Lower lobe of right lung (tissue), 2 donors: ENCODE data around the gene TMEM81. TPM values are rescaled to one million over a fixed set of nuclear protein-coding genes. Genes with fewer than 3 reads are reported as not detected.

ENCODE experiments used
- ATAC-seq, 2 donors: fragments of 200-7000 bp; cut with Tn5 transposase; one replicate each; pipeline ENCODE4 v1.9.1; 2020 to 2022; ENCODE audit warnings: mild to moderate bottlenecking in 2 of 2, moderate library complexity in 2 of 2
- DNase-seq: peaks from one replicate; pipeline ENCODE4 v3.0.0-alpha.2; 2020
- H3K27ac ChIP-seq: fragments of 200-600 bp; one replicate; pipeline ENCODE4 v1.8.0; 2022
- H3K27me3 ChIP-seq: fragments of 200-600 bp; one replicate; pipeline ENCODE4 v1.8.0; 2022; ENCODE audit warnings: low read depth
- H3K36me3 ChIP-seq: fragments of 200-600 bp; one replicate; pipeline ENCODE4 v1.8.0; 2022; ENCODE audit warnings: mild to moderate bottlenecking
- H3K4me1 ChIP-seq: fragments of 200-600 bp; one replicate; pipeline ENCODE4 v1.8.0; 2022
- H3K4me3 ChIP-seq: fragments of 200-600 bp; one replicate; pipeline ENCODE4 v1.8.0; 2022; ENCODE audit warnings: mild to moderate bottlenecking
- H3K9me3 ChIP-seq: fragments of 200-600 bp; one replicate; pipeline ENCODE4 v1.8.0; 2022
- intact Hi-C: fragments of 100-400 bp; cut with DNase I; formaldehyde crosslinking; loops from one replicate; pipeline ENCODE4 v1.11.0; 2022
- total RNA-seq: library from RNA; stranded (reverse); fragmentation: NEBNext Ultra II Directional; extraction: Animal tissue kit (Norgen Biotek cat#: 25700); gene quantifications from one replicate; pipeline ENCODE4 v1.2.1, GENCODE V29; 2021
- TF ChIP-seq, protein P1 (sequence below): fragments of 200-600 bp; IDR thresholded peaks from one replicate; pipeline ENCODE4 v1.8.0; 2022; ENCODE audit warnings: antibody characterized with exemption, mild to moderate bottlenecking
- donor health status: DM: no; HTN: yes; CAD: no; lungs with severe emphysema.

Gene TMEM81
- total RNA-seq, 1 donor from 2014 or later, result 4.1 TPM

DNA sequence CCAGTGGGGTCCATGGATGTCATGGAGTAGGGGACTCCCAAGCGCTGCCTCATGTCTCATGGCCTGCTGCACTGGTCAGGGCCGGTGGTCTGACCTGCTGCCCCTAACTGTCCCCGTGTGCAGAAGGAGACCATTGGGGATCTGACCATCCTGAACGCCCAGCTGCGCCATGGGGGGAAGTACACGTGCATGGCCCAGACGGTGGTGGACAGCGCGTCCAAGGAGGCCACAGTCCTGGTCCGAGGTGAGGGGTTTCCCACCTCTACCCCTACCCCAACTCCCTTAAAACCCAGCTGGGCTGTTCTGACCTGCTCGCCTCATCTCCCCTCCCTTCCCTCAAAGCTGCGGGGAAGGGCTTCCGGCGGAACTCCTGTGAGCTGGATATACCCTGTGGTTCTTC is 18.6 kb downstream of the TMEM81 start:
- H3K9me3 ChIP-seq, result no peaks in the 10 kb centered on the region
- no peaks in the 10 kb centered on the region for H3K4me1 ChIP-seq
- TF ChIP-seq, protein P1, sequence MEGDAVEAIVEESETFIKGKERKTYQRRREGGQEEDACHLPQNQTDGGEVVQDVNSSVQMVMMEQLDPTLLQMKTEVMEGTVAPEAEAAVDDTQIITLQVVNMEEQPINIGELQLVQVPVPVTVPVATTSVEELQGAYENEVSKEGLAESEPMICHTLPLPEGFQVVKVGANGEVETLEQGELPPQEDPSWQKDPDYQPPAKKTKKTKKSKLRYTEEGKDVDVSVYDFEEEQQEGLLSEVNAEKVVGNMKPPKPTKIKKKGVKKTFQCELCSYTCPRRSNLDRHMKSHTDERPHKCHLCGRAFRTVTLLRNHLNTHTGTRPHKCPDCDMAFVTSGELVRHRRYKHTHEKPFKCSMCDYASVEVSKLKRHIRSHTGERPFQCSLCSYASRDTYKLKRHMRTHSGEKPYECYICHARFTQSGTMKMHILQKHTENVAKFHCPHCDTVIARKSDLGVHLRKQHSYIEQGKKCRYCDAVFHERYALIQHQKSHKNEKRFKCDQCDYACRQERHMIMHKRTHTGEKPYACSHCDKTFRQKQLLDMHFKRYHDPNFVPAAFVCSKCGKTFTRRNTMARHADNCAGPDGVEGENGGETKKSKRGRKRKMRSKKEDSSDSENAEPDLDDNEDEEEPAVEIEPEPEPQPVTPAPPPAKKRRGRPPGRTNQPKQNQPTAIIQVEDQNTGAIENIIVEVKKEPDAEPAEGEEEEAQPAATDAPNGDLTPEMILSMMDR, result no peak
- DNase-seq, result no peak
- intact Hi-C loops, result no loop called here
- H3K27ac ChIP-seq, result no peak overlapping the region
- no peaks in the 10 kb centered on the region for H3K36me3 ChIP-seq
- no peak overlapping the region for H3K4me3 ChIP-seq
- no peaks in the 10 kb centered on the region for H3K27me3 ChIP-seq
- no peak for ATAC-seq

DNA sequence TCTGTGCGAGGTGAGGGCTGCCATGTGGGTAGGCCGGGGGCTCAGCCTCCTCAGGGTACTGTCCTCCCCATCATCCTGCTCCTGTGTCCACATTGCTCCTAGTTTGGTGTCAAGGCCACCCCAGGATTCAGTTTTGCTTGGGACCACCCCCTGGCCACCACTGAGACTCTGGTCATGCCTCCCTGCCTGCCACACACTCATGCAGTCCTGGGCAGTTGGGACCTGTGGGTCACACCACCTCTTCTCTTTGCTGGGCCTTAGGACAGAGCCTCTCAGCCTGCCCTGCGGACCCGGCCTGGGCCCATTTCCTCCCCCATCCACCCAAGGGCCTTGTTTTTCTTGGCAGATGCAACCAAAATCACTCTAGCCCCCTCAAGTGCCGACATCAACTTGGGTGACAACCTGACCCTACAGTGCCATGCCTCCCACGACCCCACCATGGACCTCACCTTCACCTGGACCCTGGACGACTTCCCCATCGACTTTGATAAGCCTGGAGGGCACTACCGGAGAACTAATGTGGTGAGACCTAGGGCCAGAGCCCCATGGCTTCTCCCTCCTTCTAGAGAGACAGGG is 19.4 kb downstream of the TMEM81 start:
- Histone ChIP-seq H3K27ac (no peak overlapping the region), H3K27me3 (no peaks in the 10 kb centered on the region), H3K36me3 (no peaks in the 10 kb centered on the region), H3K9me3 (no peaks in the 10 kb centered on the region), H3K4me3 (no peak overlapping the region), H3K4me1 (no peaks in the 10 kb centered on the region)
- intact Hi-C loops, result no loop called here
- DNase-seq (no peak), ATAC-seq (no peak)
- TF ChIP-seq, protein P1, result no peak

DNA sequence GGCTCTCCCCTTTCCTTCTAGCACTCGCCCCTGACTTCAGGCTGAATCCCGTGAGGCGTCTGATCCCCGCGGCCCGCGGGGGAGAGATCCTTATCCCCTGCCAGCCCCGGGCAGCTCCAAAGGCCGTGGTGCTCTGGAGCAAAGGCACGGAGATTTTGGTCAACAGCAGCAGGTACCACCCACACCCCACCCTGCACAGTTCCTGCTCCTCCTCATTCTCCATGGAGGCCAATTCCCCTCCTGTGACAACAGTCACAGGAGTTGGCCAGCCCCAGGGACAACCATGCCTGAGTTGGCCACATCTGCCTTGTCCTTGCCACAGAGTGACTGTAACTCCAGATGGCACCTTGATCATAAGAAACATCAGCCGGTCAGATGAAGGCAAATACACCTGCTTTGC is 20.0 kb downstream of the TMEM81 start:
- Histone ChIP-seq H3K4me1 (no peaks in the 10 kb centered on the region), H3K27ac (no peak overlapping the region), H3K4me3 (no peak overlapping the region), H3K36me3 (no peaks in the 10 kb centered on the region), H3K9me3 (no peaks in the 10 kb centered on the region), H3K27me3 (no peaks in the 10 kb centered on the region)
- TF ChIP-seq, protein P1, result no peak
- no peak for ATAC-seq
- intact Hi-C loops, result no loop called here
- no peak for DNase-seq

DNA sequence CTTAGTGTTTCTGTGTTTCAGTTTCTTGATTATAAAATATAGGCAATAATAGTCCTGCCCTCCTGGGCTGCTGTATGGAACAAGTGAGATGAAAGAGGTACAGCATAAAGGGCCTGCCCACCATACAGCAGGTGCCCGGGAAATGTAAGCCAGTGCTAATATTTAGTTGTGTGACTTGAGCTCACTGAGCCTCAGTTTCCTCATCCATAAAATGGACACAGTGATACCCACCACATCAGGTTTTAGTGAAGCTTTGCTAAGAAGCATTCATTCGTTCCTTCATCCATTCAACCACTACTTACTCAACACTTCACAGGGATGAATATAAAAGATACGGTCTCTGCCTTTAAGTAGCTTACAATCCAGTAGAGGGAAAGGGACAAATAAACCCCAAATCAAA is 21.4 kb downstream of the TMEM81 start:
- H3K4me1 ChIP-seq, result no peaks in the 10 kb centered on the region
- DNase-seq (no peak), ATAC-seq (no peak)
- H3K36me3 ChIP-seq, result no peaks in the 10 kb centered on the region
- no peaks in the 10 kb centered on the region for H3K27me3 ChIP-seq
- TF ChIP-seq, protein P1, result no peak
- intact Hi-C loops, result no loop called here
- no peak overlapping the region for H3K4me3 ChIP-seq
- H3K9me3 ChIP-seq, result no peaks in the 10 kb centered on the region
- no peak overlapping the region for H3K27ac ChIP-seq

DNA sequence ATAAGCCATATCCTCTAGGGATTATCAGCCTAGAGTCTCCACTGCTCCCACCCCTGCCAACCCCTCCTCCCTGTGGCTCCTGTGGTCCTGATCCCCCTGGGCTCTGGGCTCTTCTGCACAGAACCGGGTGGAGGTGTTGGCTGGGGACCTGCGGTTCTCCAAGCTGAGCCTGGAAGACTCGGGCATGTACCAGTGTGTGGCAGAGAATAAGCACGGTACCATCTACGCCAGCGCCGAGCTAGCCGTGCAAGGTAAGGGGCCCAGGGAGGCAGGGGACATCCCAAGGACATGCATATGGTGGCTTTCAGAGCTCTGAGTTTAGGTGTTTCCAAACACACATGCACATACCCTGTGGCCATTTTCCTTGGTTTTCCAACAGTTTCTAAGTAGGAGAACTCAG is 21.9 kb downstream of the TMEM81 start:
- DNase-seq, result no peak
- intact Hi-C loops, result no loop called here
- TF ChIP-seq, protein P1, result no peak

More for the DNA sequence above, 21.9 kb downstream of the TMEM81 start:
- ATAC-seq, result no peak
- Histone ChIP-seq H3K4me3 (no peak overlapping the region), H3K4me1 (no peaks in the 10 kb centered on the region), H3K36me3 (no peaks in the 10 kb centered on the region), H3K27ac (no peak overlapping the region), H3K27me3 (no peaks in the 10 kb centered on the region), H3K9me3 (no peaks in the 10 kb centered on the region)
